CD4-positive, alpha-beta T cell (primary cell): ENCODE data around the gene HUWE1. TPM values are rescaled to one million over a fixed set of nuclear protein-coding genes. Genes with fewer than 3 reads are reported as not detected.
"Not testable (repeated sequence)": the region's sequence is repeated elsewhere in the genome, so short reads cannot be mapped to it uniquely, and the experiment has no call there.

Experiments
- ATAC-seq: fragments of 200-7000 bp; cut with Tn5 transposase; one replicate; pipeline ENCODE4 v1.10.0; 2022; ENCODE audit warnings: mild to moderate bottlenecking; ENCODE audit not compliant: poor library complexity
- CTCF ChIA-PET: fragments of 350-600 bp; sonication (Branson Sonifier 250); formaldehyde crosslinking; loops from one replicate; lab custom pipeline; 2021; ENCODE audit warnings: antibody characterized with exemption, inconsistent platforms; lab: Charles Lee
- POLR2A ChIA-PET: fragments of 350-600 bp; sonication (Branson Sonifier 250); formaldehyde crosslinking; loops from one replicate; lab custom pipeline; 2021; ENCODE audit warnings: antibody characterized with exemption, inconsistent platforms; lab: Charles Lee
- DNase-seq, 14 experiments: peaks; one replicate each; pipeline ENCODE4 v3.0.0-alpha.2; 2013 to 2020; ENCODE audit warnings: mixed read lengths in 2 of 14
- H3K27ac ChIP-seq, 2 donors: one replicate each; pipeline versions ENCODE4 v1.5.1 to v1.7.0; 2013; ENCODE audit warnings: low read length in 2 of 2, low read depth in 1 of 2, mild to moderate bottlenecking in 1 of 2
- H3K27me3 ChIP-seq, 2 experiments: 1 replicate in 1 of 2; 2 replicates in 1 of 2; pipeline versions ENCODE4 v1.6.1 to v1.7.0; 2013; ENCODE audit warnings: low read length in 2 of 2, control low read depth in 1 of 2, mild to moderate bottlenecking in 1 of 2, moderate library complexity in 1 of 2; ENCODE audit not compliant: insufficient read depth in 2 of 2, control insufficient read depth in 1 of 2
- H3K36me3 ChIP-seq: one replicate; pipeline ENCODE4 v1.6.1; 2013; ENCODE audit warnings: low read length, control low read depth; ENCODE audit not compliant: insufficient read depth
- H3K4me1 ChIP-seq: one replicate; pipeline ENCODE4 v1.6.1; 2013; ENCODE audit warnings: low read length, control low read depth; ENCODE audit not compliant: insufficient read depth
- H3K4me3 ChIP-seq: one replicate; pipeline ENCODE4 v1.5.1; 2013; ENCODE audit warnings: mild to moderate bottlenecking, low read length, moderate library complexity
- H3K9me3 ChIP-seq, 2 experiments: 1 replicate in 1 of 2; 2 replicates in 1 of 2; pipeline versions ENCODE4 v1.6.1 to v1.7.0; 2013; ENCODE audit warnings: low read length in 2 of 2, mild to moderate bottlenecking in 2 of 2, control low read depth in 1 of 2, moderate library complexity in 1 of 2; ENCODE audit not compliant: control insufficient read depth in 1 of 2, insufficient read depth in 1 of 2
- H3K27ac Mint-ChIP-seq: one replicate; pipeline ENCODE4 v1.8.0; 2020; ENCODE audit warnings: mixed read lengths
- H3K27me3 Mint-ChIP-seq: one replicate; pipeline ENCODE4 v1.8.0; 2021; ENCODE audit warnings: mixed read lengths
- H3K36me3 Mint-ChIP-seq: one replicate; pipeline ENCODE4 v1.8.0; 2021; ENCODE audit warnings: low read depth, mixed read lengths
- H3K4me1 Mint-ChIP-seq: one replicate; pipeline ENCODE4 v1.8.0; 2021; ENCODE audit warnings: low read depth, mixed read lengths
- H3K4me3 Mint-ChIP-seq: one replicate; pipeline ENCODE4 v1.8.0; 2020; ENCODE audit warnings: mild to moderate bottlenecking, mixed read lengths
- H3K9me3 Mint-ChIP-seq: one replicate; pipeline ENCODE4 v1.8.0; 2020; ENCODE audit warnings: mixed read lengths
- CTCF ChIP-seq: fragments of 200-600 bp; IDR thresholded peaks from one replicate; pipeline ENCODE4 v1.8.0; 2022; ENCODE audit warnings: antibody characterized with exemption, mild to moderate bottlenecking
- intact Hi-C, 2 experiments: fragments of 100-400 bp; cut with DNase I in 1 of 2; cut with micrococcal nuclease in 1 of 2; formaldehyde crosslinking; loops; one replicate each; pipeline versions ENCODE4 v1.15.1 to v1.9.0; 2023 to 2025; cut with DNase I, micrococcal nuclease
- total RNA-seq, 174 experiments: library from RNA in 2 of 174; stranded (reverse) in 2 of 174; gene quantifications; one replicate each; pipeline ENCODE4 v1.2.3 and lab custom pipeline; 2021 to 2026

HUWE1 gene
- total RNA-seq, 2 experiments from 2014 or later = 127 TPM

DNA sequence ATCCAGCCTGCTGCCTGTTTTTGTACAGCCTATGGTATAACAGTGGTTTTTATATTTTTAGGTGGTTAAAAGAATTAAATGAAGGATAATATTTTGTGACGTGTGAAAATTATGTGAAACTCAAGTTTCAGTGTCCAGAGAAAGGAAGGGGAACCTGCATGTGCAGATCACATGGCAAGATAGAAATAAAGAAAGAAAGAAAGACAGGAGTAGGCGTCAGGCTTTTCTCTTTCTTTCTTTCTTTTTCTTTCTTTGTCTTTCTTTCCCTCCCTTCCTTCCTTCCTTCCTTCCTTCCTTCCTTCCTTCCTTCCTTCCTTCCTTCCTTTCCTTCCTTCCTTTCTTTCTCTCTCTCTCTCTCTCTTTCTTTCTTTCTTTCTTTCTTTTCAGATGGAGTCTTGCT is 42.0 kb upstream of the HUWE1 start:
- H3K9me3 ChIP-seq = no peaks in the 10 kb centered on the region
- Mint-ChIP-seq H3K27ac (no peak overlapping the region), H3K4me3 (no peak overlapping the region), H3K9me3 (no peaks in the 10 kb centered on the region), H3K36me3 (no peaks in the 10 kb centered on the region), H3K27me3 (no peaks in the 10 kb centered on the region), H3K4me1 (peaks cover 9% of the 10 kb centered on the region)
- TF ChIP-seq CTCF = no peak
- H3K4me3 ChIP-seq = no peak overlapping the region
- H3K27me3 ChIP-seq = no peaks in the 10 kb centered on the region
- no peak overlapping the region for H3K27ac ChIP-seq
- no peak for ATAC-seq
- intact Hi-C loops = no loop called here
- no peak for DNase-seq
- CTCF ChIA-PET = no interaction called here
- POLR2A ChIA-PET = no interaction called here
- no peaks in the 10 kb centered on the region for H3K4me1 ChIP-seq
- no peaks in the 10 kb centered on the region for H3K36me3 ChIP-seq

GRCh38 chrX:53724872-53725271 is 38.4 kb upstream of the HUWE1 start:
- intact Hi-C loops = no loop called here

GRCh38 chrX:53723381-53723780 is 36.9 kb upstream of the HUWE1 start:
- POLR2A ChIA-PET = interaction anchor here (1.1 kb wide), 1 partner anchor 33 kb away, joined by 3 read pairs; no protein-coding TSS in a partner anchor

More at GRCh38 chrX:53724872-53725271, 38.4 kb upstream of the HUWE1 start:
- Histone ChIP-seq H3K36me3 (no peaks in the 10 kb centered on the region), H3K27me3 (no peaks in the 10 kb centered on the region), H3K27ac (no peak overlapping the region), H3K4me3 (no peak overlapping the region), H3K4me1 (no peaks in the 10 kb centered on the region), H3K9me3 (no peaks in the 10 kb centered on the region)
- Mint-ChIP-seq H3K4me3 (no peak overlapping the region), H3K9me3 (no peaks in the 10 kb centered on the region), H3K27ac (no peak overlapping the region), H3K36me3 (no peaks in the 10 kb centered on the region), H3K4me1 (no peaks in the 10 kb centered on the region), H3K27me3 (no peaks in the 10 kb centered on the region)
- CTCF ChIA-PET = no interaction called here
- DNase-seq (no peak), ATAC-seq (no peak)
- POLR2A ChIA-PET = interaction anchor here (0.7 kb wide), 1 partner anchor 33 kb away, joined by 3 read pairs; no protein-coding TSS in a partner anchor
- TF ChIP-seq CTCF = no peak

DNA sequence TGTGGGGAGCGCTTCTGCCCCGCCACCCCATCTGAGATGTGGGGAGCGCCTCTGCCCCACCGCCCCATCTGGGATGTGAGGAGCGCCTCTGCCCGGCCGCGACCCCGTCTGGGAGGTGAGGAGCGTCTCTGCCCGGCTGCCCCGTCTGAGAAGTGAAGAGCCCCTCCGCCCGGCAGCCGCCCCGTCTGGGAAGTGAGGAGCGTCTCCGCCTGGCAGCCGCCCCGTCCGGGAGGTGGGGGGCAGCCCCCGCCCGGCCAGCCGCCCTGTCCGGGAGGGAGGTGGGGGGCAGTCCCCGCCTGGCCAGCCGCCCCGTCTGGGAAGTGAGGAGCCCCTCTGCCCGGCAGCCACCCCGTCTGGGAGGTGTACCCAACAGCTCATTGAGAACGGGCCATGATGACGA is 35.1 kb upstream of the HUWE1 start:
- intact Hi-C loops, H3K9me3 Mint-ChIP-seq, H3K4me3 ChIP-seq, CTCF ChIA-PET, H3K27me3 ChIP-seq, DNase-seq, H3K36me3 Mint-ChIP-seq, H3K27ac Mint-ChIP-seq, H3K36me3 ChIP-seq, H3K9me3 ChIP-seq, POLR2A ChIA-PET, H3K27ac ChIP-seq, H3K4me3 Mint-ChIP-seq, ATAC-seq, H3K27me3 Mint-ChIP-seq: not testable (repeated sequence)
- peaks cover 16% of the 10 kb centered on the region for H3K4me1 ChIP-seq
- H3K4me1 Mint-ChIP-seq = peaks cover 15% of the 10 kb centered on the region

More at GRCh38 chrX:53723381-53723780, 36.9 kb upstream of the HUWE1 start:
- Histone ChIP-seq H3K9me3 (no peaks in the 10 kb centered on the region), H3K4me3 (no peak overlapping the region), H3K27me3 (no peaks in the 10 kb centered on the region), H3K4me1 (peaks cover 1% of the 10 kb centered on the region), H3K27ac (no peak overlapping the region), H3K36me3 (no peaks in the 10 kb centered on the region)
- TF ChIP-seq CTCF = no peak
- Mint-ChIP-seq H3K27ac (no peak overlapping the region), H3K4me3 (no peak overlapping the region), H3K27me3 (no peaks in the 10 kb centered on the region), H3K4me1 (peaks cover 2% of the 10 kb centered on the region), H3K36me3 (no peaks in the 10 kb centered on the region), H3K9me3 (no peaks in the 10 kb centered on the region)
- DNase-seq (no peak), ATAC-seq (no peak)
- CTCF ChIA-PET = no interaction called here
- intact Hi-C loops = no loop called here

DNA sequence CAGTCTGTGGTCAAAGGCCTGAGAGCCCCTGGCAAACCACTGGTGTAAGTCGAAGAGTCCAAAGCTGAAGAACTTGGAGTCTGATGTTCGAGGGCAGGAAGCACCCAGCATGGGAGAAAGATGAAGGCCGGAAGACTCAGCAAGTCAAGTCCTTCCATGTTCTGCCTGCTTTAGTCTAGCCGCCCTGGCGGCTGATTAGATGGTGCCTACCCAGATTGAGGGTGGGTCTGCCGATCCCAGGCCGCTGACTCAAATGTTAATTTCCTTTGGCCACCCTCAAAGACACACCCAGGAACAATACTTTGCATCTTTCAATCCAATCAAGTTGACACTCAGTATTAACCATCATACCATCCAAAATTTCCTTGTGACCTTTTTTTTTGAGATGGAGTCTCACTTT is 33.1 kb upstream of the HUWE1 start:
- H3K36me3 ChIP-seq, H3K27ac Mint-ChIP-seq, ATAC-seq, H3K4me3 ChIP-seq, H3K9me3 ChIP-seq, H3K27me3 ChIP-seq, POLR2A ChIA-PET, DNase-seq, H3K4me3 Mint-ChIP-seq, H3K27me3 Mint-ChIP-seq, H3K36me3 Mint-ChIP-seq, H3K27ac ChIP-seq, intact Hi-C loops, H3K9me3 Mint-ChIP-seq, CTCF ChIA-PET: not testable (repeated sequence)
- H3K4me1 Mint-ChIP-seq = peaks cover 34% of the 10 kb centered on the region
- peaks cover 35% of the 10 kb centered on the region for H3K4me1 ChIP-seq
